ENCODE results near the gene VPS13A. TPM values are rescaled to one million over a fixed set of nuclear protein-coding genes. Genes with fewer than 3 reads are reported as not detected.
"Not testable (repeated sequence)": the region's sequence is repeated elsewhere in the genome, so short reads cannot be mapped to it uniquely, and the experiment has no call there.

Gene VPS13A
- total RNA-seq, 1 donor from 2014 or later, result 37.8 TPM

GRCh38 chr9:77384406-77384805, 207.1 kb downstream of the VPS13A start:
- no peak overlapping the region for H3K4me3 ChIP-seq
- H3K27me3 ChIP-seq (ENCODE audit: low read depth), result no peaks in the 10 kb centered on the region
- intact Hi-C loops (cut with DNase I), result no loop called here
- no peak for ATAC-seq
- no peak for DNase-seq
- H3K9me3 ChIP-seq, result no peaks in the 10 kb centered on the region
- no peak overlapping the region for H3K27ac ChIP-seq
- no peaks in the 10 kb centered on the region for H3K4me1 ChIP-seq
- peaks cover 5% of the 10 kb centered on the region for H3K36me3 ChIP-seq
- no peak for TF ChIP-seq CTCF (IDR thresholded peaks at IDR 0.05)

DNA sequence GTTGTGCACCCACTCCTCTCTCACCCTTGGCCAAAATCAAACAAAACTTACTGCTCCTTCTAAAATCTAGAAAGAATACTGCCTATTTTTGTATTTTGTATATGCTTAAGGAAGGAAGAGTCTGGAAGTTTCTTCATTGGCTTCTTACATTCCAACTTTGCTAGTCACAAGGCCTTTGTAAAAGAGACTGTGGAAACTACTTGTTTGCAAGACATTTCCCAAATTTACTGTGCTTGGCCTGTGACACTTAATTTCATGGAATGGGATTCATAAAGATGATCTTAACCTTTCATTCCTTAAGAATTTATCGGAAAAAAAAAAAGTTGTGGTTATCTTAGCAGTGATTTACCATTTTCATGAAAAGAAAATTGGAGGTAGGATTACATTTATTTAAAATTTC, 208.9 kb downstream of the VPS13A start:
- no peaks in the 10 kb centered on the region for H3K9me3 ChIP-seq
- no peak for TF ChIP-seq CTCF (IDR thresholded peaks at IDR 0.05)

DNA sequence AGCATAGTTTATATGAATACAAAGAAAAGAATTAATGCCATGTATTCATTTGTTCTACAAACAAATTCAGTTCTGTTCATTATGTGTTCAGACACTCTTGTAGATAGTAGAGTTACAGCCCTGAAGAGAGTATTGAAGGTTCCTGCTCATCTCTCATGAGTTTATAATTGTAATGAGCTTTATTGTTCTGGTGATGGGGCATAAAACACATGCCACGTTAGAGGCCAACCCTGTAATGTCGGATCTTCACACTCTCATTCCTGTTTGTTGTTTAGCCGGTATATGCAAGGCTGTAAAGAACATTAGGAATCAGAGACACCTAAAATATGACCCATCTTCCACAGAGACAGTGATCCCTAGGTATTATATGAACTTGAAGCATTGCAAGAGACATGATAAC, 214.5 kb downstream of the VPS13A start:
- TF ChIP-seq CTCF (IDR thresholded peaks at IDR 0.05), result no peak
- no peak for DNase-seq
- Histone ChIP-seq H3K9me3 (no peaks in the 10 kb centered on the region), H3K27ac (no peak overlapping the region), H3K36me3 (no peaks in the 10 kb centered on the region), H3K4me1 (no peaks in the 10 kb centered on the region), H3K4me3 (no peak overlapping the region), H3K27me3 (ENCODE audit: low read depth) (no peaks in the 10 kb centered on the region)
- intact Hi-C loops (cut with DNase I), result no loop called here
- no peak for ATAC-seq

More for the DNA sequence above, 208.9 kb downstream of the VPS13A start:
- Histone ChIP-seq H3K27ac (no peak overlapping the region), H3K4me3 (no peak overlapping the region), H3K27me3 (ENCODE audit: low read depth) (no peaks in the 10 kb centered on the region), H3K36me3 (peaks cover 5% of the 10 kb centered on the region), H3K4me1 (no peaks in the 10 kb centered on the region)
- ATAC-seq (no peak), DNase-seq (no peak)
- intact Hi-C loops (cut with DNase I), result no loop called here

DNA sequence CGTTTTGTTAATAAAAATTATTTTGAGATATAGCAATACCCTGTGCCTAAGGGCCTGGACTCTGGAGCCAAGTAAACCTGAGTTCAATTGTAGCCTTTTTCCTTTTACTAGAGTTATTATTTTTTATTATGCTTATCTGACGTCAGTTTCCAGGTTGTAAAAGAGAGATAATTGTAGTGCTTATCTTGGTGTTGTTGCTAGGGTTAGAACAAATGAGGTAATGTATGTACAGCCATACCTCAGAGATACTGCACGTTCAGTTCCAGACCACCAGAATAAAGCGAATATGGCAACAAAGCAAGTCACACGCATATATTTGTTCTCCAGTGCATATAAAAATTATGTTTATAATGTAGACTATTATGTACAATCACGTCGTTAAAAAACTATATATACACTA, 215.0 kb downstream of the VPS13A start:
- no peak for ATAC-seq
- DNase-seq, result no peak
- no peak overlapping the region for H3K4me3 ChIP-seq
- no peaks in the 10 kb centered on the region for H3K9me3 ChIP-seq
- no peaks in the 10 kb centered on the region for H3K4me1 ChIP-seq
- no peak overlapping the region for H3K27ac ChIP-seq
- no peak for TF ChIP-seq CTCF (IDR thresholded peaks at IDR 0.05)
- H3K36me3 ChIP-seq, result no peaks in the 10 kb centered on the region
- no peaks in the 10 kb centered on the region for H3K27me3 ChIP-seq (ENCODE audit: low read depth)
- intact Hi-C loops (cut with DNase I), result no loop called here

DNA sequence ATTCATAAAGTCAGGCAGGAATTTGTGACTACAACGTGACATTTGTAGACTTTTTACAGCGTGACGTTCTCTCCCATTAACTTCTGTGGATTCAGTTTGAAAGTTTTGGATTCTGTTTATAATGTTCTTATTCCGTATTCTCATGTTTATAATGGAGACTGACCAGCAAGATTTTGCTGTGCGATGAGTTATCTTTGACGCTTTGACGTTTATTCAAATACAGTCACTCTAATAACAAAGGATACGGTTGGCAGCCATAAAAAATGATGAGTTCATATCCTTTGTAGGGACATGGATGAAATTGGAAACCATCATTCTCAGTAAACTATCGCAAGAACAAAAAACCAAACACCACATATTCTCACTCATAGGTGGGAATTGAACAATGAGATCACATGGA, 221.2 kb downstream of the VPS13A start:
- ATAC-seq; H3K27ac ChIP-seq; DNase-seq; H3K9me3 ChIP-seq; H3K4me3 ChIP-seq; intact Hi-C loops (cut with DNase I); H3K36me3 ChIP-seq; H3K4me1 ChIP-seq; H3K27me3 ChIP-seq (ENCODE audit: low read depth): not testable (repeated sequence)

- intact Hi-C loops (cut with DNase I), result no loop called here
- DNase-seq, result no peak
Measured at GRCh38 chr9:77399964-77400363, 222.6 kb downstream of the VPS13A start.

More at GRCh38 chr9:77399964-77400363, 222.6 kb downstream of the VPS13A start:
- no peak for ATAC-seq
- H3K36me3 ChIP-seq, result no peaks in the 10 kb centered on the region
- no peak for TF ChIP-seq CTCF (IDR thresholded peaks at IDR 0.05)
- H3K9me3 ChIP-seq, result no peaks in the 10 kb centered on the region
- no peak overlapping the region for H3K27ac ChIP-seq
- no peaks in the 10 kb centered on the region for H3K27me3 ChIP-seq (ENCODE audit: low read depth)
- no peaks in the 10 kb centered on the region for H3K4me1 ChIP-seq
- no peak overlapping the region for H3K4me3 ChIP-seq

All from lower lobe of right lung (tissue), 2 donors.